Omental fat pad (tissue), 4 donors: ENCODE data around the gene TSSC4. TPM values are rescaled to one million over a fixed set of nuclear protein-coding genes. Genes with fewer than 3 reads are reported as not detected.

ENCODE experiments used
- ATAC-seq: fragments of 150-250 bp; one replicate; pipeline ENCODE4 v1.9.1; 2016; ENCODE audit warnings: mild to moderate bottlenecking, moderate library complexity; ENCODE audit not compliant: low FRiP score
- DNase-seq: peaks from one replicate; pipeline ENCODE4 v3.0.0-alpha.2; 2019; ENCODE audit warnings: low spot score
- total RNA-seq, 4 donors: library from RNA; depleted of rRNA; stranded (reverse); fragments of >200 nt; gene quantifications; one replicate each; pipeline ENCODE4 v1.1.0, GENCODE V29; 2016
- TF ChIP-seq, protein P1 (sequence below), 3 donors: fragments of 450-650 bp; IDR thresholded peaks; one replicate each; pipeline ENCODE4 v1.5.1; 2016 to 2017; ENCODE audit warnings: antibody characterized with exemption in 3 of 3, mild to moderate bottlenecking in 3 of 3, moderate library complexity in 2 of 3

TSSC4 gene
- total RNA-seq, 4 donors from 2014 or later, result 29.9 to 59.7 (median 33.5) TPM

DNA sequence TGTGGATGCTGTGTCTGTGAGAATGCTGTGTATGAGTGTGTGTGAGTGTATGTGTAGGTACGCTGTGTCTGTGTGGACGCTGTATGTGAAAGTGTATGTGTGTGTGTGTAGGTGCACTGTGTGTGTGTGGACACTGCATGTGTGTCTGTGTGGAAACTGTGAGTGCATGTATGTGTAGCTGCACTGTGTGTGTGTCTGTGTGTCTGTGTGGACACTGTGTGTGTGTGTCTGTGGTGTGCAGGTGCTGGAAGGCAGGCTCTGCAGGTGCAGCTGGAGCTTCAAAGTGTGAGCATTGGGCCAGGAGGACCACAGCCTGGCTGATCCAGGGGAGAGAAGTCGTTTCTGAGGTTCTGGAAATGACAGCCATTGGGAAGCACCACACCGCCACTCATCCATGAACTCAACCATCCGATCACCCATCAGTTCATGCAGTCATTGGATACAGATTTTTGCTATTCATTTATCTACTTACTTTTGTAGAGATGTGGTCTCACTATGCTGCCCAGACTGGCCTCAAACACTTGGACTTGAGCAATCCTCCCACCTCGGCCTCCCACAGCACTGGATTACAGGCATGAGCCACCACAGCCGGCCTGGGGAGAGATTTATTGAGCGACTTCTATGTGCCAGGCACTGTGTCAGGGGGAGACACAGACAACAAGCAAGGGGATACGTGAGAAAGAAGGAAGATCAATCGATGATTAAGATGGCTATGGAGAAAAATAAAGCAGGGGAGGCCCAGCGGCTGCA, 34.1 kb downstream of the TSSC4 start:
- DNase-seq (no peak), ATAC-seq (no peak)
- TF ChIP-seq, protein P1, sequence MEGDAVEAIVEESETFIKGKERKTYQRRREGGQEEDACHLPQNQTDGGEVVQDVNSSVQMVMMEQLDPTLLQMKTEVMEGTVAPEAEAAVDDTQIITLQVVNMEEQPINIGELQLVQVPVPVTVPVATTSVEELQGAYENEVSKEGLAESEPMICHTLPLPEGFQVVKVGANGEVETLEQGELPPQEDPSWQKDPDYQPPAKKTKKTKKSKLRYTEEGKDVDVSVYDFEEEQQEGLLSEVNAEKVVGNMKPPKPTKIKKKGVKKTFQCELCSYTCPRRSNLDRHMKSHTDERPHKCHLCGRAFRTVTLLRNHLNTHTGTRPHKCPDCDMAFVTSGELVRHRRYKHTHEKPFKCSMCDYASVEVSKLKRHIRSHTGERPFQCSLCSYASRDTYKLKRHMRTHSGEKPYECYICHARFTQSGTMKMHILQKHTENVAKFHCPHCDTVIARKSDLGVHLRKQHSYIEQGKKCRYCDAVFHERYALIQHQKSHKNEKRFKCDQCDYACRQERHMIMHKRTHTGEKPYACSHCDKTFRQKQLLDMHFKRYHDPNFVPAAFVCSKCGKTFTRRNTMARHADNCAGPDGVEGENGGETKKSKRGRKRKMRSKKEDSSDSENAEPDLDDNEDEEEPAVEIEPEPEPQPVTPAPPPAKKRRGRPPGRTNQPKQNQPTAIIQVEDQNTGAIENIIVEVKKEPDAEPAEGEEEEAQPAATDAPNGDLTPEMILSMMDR (IDR thresholded peaks at IDR 0.05), result no peak

DNA sequence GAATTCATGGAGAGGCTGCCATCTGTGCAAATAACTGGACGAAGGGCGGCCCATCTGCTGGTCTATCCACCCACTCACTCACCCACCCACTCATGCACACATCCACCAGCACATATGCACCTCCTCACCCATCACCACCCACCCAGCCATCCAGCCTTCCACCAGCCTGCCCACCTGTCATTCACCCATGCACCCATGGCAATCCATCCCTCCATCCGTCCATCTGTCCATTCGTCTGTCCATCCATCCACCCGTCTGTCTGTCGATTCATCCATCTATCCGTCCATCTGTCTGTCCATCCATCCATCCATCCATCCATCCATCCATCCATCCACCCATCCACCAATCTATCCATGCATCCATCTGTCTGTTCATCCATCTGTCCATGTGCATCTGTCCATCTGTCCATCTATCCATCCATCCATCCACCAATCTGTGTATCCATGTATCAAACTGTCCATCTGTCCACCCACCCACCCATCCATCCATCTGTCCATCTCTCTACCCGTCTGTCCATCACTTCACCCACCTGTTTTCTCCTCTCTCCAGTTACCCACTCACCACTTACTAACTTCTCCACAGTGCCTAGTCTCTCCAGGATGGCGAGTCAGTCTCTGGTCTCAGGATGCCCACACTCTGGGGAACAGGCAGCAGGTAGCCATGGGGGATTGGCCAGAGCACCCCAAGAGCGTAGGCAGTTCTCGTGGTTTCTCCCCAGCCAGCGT, 34.9 kb downstream of the TSSC4 start:
- ATAC-seq (no peak), DNase-seq (no peak)
- TF ChIP-seq, protein P1 (IDR thresholded peaks at IDR 0.05), result no peak

- TF ChIP-seq, protein P1 (IDR thresholded peaks at IDR 0.05), result no peak
- ATAC-seq, result no peak
- no peak for DNase-seq
Observed at GRCh38 chr11:2436013-2436520, 35.5 kb downstream of the TSSC4 start.

GRCh38 chr11:2436521-2437031, 36.0 kb downstream of the TSSC4 start:
- TF ChIP-seq, protein P1 (IDR thresholded peaks at IDR 0.05), result no peak
- no peak for DNase-seq
- no peak for ATAC-seq

DNA sequence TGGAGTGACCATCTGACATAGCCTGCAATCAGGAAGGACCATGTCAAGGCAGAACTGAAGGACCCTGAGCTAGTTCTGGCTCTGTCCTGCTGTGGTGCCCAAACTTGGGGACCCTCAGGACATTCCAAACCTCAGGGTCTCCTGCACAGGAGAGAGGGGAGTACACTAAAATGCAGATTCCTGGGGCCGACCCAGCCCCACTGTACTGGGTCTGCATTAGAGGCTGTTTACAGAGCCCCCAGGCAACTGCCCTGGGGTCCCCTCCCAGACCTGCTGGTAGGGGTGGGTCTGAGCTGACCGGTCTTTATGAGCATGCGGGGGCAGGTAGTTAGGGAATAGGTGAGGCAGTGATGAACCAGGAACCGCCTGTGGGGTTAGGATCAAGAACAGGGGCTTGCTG, 37.0 kb downstream of the TSSC4 start:
- ATAC-seq, result no peak
- no peak for DNase-seq
- TF ChIP-seq, protein P1 (IDR thresholded peaks at IDR 0.05), result no peak

DNA sequence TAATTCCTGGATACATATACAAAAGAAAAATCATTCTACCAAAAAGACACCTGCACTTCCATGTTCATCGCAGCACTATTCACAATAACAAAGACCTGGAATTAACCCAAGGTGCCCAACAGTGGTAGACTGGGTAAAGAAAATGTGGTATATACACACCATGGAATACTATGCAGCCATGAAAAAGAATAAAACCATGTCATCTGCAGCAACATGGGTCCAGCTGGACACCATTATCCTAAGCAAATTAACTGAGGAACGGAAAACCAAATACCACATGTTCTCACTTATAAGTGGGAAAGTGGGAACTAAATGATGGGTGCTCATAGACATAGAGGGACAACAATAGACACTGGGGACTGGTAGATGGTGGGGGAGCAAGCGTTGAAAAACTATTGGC, 39.3 kb downstream of the TSSC4 start:
- TF ChIP-seq, protein P1 (IDR thresholded peaks at IDR 0.05), result no peak
- DNase-seq, result no peak
- ATAC-seq, result no peak
